Activated T-cell treated with anti-CD3 and anti-CD28 coated beads for 24 hours (primary cell): ENCODE data around the gene FCHSD2.

ENCODE experiments used
- DNase-seq: peaks from one replicate; pipeline ENCODE4 v3.0.0-alpha.2; 2020; ENCODE audit warnings: low read depth

Gene FCHSD2

GRCh38 chr11:72789493-72790131 is 352.5 kb downstream of the FCHSD2 start:
- DNase-seq = no peak

GRCh38 chr11:72788241-72788640 is 353.9 kb downstream of the FCHSD2 start:
- no peak for DNase-seq

- no peak for DNase-seq
Observed at GRCh38 chr11:72787216-72788104, 354.7 kb downstream of the FCHSD2 start.
